ENCODE measurements around the gene CDON. TPM values are rescaled to one million over a fixed set of nuclear protein-coding genes. Genes with fewer than 3 reads are reported as not detected.

The CDON gene
- total RNA-seq, 1 experiment from 2014 or later = 0.91 TPM

GRCh38 chr11:125979511-125979910 lies 83.2 kb downstream of the CDON start:
- H3K9me3 Mint-ChIP-seq (ENCODE audit: unreplicated experiment) = no peaks in the 10 kb centered on the region
- H3K4me1 Mint-ChIP-seq (ENCODE audit: insufficient read depth, unreplicated experiment) = no peaks in the 10 kb centered on the region
- H3K36me3 Mint-ChIP-seq (ENCODE audit: insufficient read depth, unreplicated experiment) = no peaks in the 10 kb centered on the region
- BruUV-seq (replicated peaks) = no TSS peak
- no peak for TF ChIP-seq CTCF (IDR thresholded peaks at IDR 0.05; ENCODE audit: unreplicated experiment)
- H3K27me3 Mint-ChIP-seq (ENCODE audit: insufficient read depth, unreplicated experiment) = no peaks in the 10 kb centered on the region
- CTCF ChIA-PET = interaction anchor here (0.5 kb wide), 1 partner anchor 43 kb away, joined by 4 read pairs; no protein-coding TSS in a partner anchor
- H3K27ac Mint-ChIP-seq (ENCODE audit: low read depth, unreplicated experiment) = no peak overlapping the region
- intact Hi-C loops (cut with micrococcal nuclease) = no loop called here
- POLR2A ChIA-PET = no interaction called here
- no peak for DNase-seq (ENCODE audit: unreplicated experiment)
- H3K4me3 Mint-ChIP-seq (ENCODE audit: unreplicated experiment) = no peak overlapping the region

GRCh38 chr11:125978778-125979407 lies 83.8 kb downstream of the CDON start:
- Mint-ChIP-seq H3K27ac (ENCODE audit: low read depth, unreplicated experiment) (no peak overlapping the region), H3K4me3 (ENCODE audit: unreplicated experiment) (no peak overlapping the region), H3K27me3 (ENCODE audit: insufficient read depth, unreplicated experiment) (no peaks in the 10 kb centered on the region), H3K4me1 (ENCODE audit: insufficient read depth, unreplicated experiment) (no peaks in the 10 kb centered on the region), H3K36me3 (ENCODE audit: insufficient read depth, unreplicated experiment) (no peaks in the 10 kb centered on the region), H3K9me3 (ENCODE audit: unreplicated experiment) (no peaks in the 10 kb centered on the region)
- TF ChIP-seq CTCF (IDR thresholded peaks at IDR 0.05; ENCODE audit: unreplicated experiment) = no peak
- POLR2A ChIA-PET = no interaction called here
- CTCF ChIA-PET = no interaction called here
- BruUV-seq (replicated peaks) = no TSS peak
- intact Hi-C loops (cut with micrococcal nuclease) = no loop called here
- no peak for DNase-seq (ENCODE audit: unreplicated experiment)

- Mint-ChIP-seq H3K4me1 (ENCODE audit: insufficient read depth, unreplicated experiment) (no peaks in the 10 kb centered on the region), H3K4me3 (ENCODE audit: unreplicated experiment) (no peak overlapping the region), H3K9me3 (ENCODE audit: unreplicated experiment) (no peaks in the 10 kb centered on the region), H3K27me3 (ENCODE audit: insufficient read depth, unreplicated experiment) (no peaks in the 10 kb centered on the region), H3K36me3 (ENCODE audit: insufficient read depth, unreplicated experiment) (no peaks in the 10 kb centered on the region), H3K27ac (ENCODE audit: low read depth, unreplicated experiment) (no peak overlapping the region)
- CTCF ChIA-PET = interaction anchor here (1.0 to 1.7 kb wide), 2 partner anchors 36 to 83 kb away, joined by 3 to 4 read pairs; no protein-coding TSS in a partner anchor
- no peak for TF ChIP-seq CTCF (IDR thresholded peaks at IDR 0.05; ENCODE audit: unreplicated experiment)
- POLR2A ChIA-PET = interaction anchor here (2.5 kb wide), 1 partner anchor 32 kb away, joined by 8 read pairs; no protein-coding TSS in a partner anchor
- intact Hi-C loops (cut with micrococcal nuclease) = no loop called here
- BruUV-seq (replicated peaks) = no TSS peak
- DNase-seq (ENCODE audit: unreplicated experiment) = no peak
Measured at GRCh38 chr11:125978181-125978716, 84.4 kb downstream of the CDON start.

GRCh38 chr11:125977333-125977732 lies 85.3 kb downstream of the CDON start:
- H3K4me1 Mint-ChIP-seq (ENCODE audit: insufficient read depth, unreplicated experiment) = no peaks in the 10 kb centered on the region
- H3K27me3 Mint-ChIP-seq (ENCODE audit: insufficient read depth, unreplicated experiment) = no peaks in the 10 kb centered on the region
- intact Hi-C loops (cut with micrococcal nuclease) = no loop called here
- H3K9me3 Mint-ChIP-seq (ENCODE audit: unreplicated experiment) = no peaks in the 10 kb centered on the region
- BruUV-seq (replicated peaks) = no TSS peak
- H3K36me3 Mint-ChIP-seq (ENCODE audit: insufficient read depth, unreplicated experiment) = no peaks in the 10 kb centered on the region
- TF ChIP-seq CTCF (IDR thresholded peaks at IDR 0.05; ENCODE audit: unreplicated experiment) = no peak
- no peak overlapping the region for H3K4me3 Mint-ChIP-seq (ENCODE audit: unreplicated experiment)
- ChIA-PET CTCF (interaction anchor here (0.7 to 1.7 kb wide), 7 partner anchors 35 to 1861 kb away, joined by 3 to 4 read pairs (median 3); no protein-coding TSS in a partner anchor), POLR2A (interaction anchor here (0.6 to 2.5 kb wide), 5 partner anchors 8 to 37 kb away, joined by 3 to 14 read pairs (median 6); no protein-coding TSS in a partner anchor)
- no peak overlapping the region for H3K27ac Mint-ChIP-seq (ENCODE audit: low read depth, unreplicated experiment)
- DNase-seq (ENCODE audit: unreplicated experiment) = no peak

All from MCF 10A (cell line).